Fibroblast of the aortic adventitia (primary cell): Measurements from ENCODE around the gene MAGEA9. TPM values are rescaled to one million over a fixed set of nuclear protein-coding genes. Genes with fewer than 3 reads are reported as not detected.
"Not testable (repeated sequence)": the region's sequence is repeated elsewhere in the genome, so short reads cannot be mapped to it uniquely, and the experiment has no call there.

ENCODE experiments used
- DNase-seq: peaks from one replicate; pipeline ENCODE4 v3.0.0-alpha.2; 2010; ENCODE audit warnings: low read depth
- H3K4me3 ChIP-seq: 2 replicates; pipeline ENCODE4 v1.5.1; 2011; ENCODE audit warnings: low read depth, mild to moderate bottlenecking, control low read depth, low read length, moderate library complexity
- total RNA-seq: library from RNA; depleted of rRNA; stranded (reverse); fragments of >200 nt; gene quantifications from 2 replicates; pipeline ENCODE4 v1.2.3, GENCODE V29; 2012; ENCODE audit warnings: low replicate concordance
- TF ChIP-seq, protein P1 (sequence below): IDR thresholded peaks from 2 replicates; pipeline ENCODE4 v1.5.1; 2011; ENCODE audit warnings: mild to moderate bottlenecking, low read length, control low read depth, inconsistent platforms; ENCODE audit not compliant: insufficient read depth

The MAGEA9 gene
- not detected in 2 replicates for total RNA-seq

GRCh38 chrX:149781727-149782126 is at the start of gene MAGEA9:
MAGEA9 (plus strand) TSS chrX:149781930; CDS start chrX:149786211, 4,281 bp downstream.
- H3K4me3 ChIP-seq, DNase-seq: not testable (repeated sequence)

- DNase-seq, H3K4me3 ChIP-seq: not testable (repeated sequence)
These were observed 39.5 kb upstream of the MAGEA9 start for GRCh38 chrX:149742269-149742668.

DNA sequence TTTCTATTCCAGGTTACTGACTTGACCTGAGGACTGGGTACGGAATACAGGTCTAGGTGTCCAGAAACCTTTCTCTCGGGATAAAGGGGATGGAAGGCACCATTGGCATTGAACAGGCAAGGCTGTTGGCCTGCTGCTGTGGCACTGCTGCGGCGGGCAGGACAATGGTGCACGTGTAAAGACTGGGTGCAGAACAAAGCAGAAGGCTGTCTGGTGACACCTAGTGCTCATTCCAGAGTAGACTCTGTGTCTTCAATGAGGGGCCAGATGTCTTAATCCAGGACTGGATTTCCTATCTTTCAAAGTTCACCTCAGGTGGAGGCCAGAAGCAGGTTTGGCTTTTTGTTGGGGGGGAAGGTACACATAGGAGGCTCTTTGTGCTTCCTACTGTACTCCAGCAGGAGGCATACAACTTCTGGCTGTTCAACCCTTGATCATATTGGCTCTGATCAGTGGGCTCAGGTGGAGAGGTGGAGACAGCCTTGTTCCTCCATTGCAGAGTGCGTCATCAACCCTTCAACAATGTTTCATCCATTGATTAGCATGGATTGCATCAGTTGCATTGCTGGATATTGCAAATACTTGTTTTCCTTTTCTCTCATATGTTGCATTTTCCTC is 35.2 kb upstream of the MAGEA9 start:
- not testable (repeated sequence) for DNase-seq, H3K4me3 ChIP-seq

GRCh38 chrX:149757206-149758067 is 24.3 kb upstream of the MAGEA9 start:
- no peak overlapping the region for H3K4me3 ChIP-seq
- TF ChIP-seq, protein P1, sequence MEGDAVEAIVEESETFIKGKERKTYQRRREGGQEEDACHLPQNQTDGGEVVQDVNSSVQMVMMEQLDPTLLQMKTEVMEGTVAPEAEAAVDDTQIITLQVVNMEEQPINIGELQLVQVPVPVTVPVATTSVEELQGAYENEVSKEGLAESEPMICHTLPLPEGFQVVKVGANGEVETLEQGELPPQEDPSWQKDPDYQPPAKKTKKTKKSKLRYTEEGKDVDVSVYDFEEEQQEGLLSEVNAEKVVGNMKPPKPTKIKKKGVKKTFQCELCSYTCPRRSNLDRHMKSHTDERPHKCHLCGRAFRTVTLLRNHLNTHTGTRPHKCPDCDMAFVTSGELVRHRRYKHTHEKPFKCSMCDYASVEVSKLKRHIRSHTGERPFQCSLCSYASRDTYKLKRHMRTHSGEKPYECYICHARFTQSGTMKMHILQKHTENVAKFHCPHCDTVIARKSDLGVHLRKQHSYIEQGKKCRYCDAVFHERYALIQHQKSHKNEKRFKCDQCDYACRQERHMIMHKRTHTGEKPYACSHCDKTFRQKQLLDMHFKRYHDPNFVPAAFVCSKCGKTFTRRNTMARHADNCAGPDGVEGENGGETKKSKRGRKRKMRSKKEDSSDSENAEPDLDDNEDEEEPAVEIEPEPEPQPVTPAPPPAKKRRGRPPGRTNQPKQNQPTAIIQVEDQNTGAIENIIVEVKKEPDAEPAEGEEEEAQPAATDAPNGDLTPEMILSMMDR, result no peak
- DNase-seq, result no peak

DNA sequence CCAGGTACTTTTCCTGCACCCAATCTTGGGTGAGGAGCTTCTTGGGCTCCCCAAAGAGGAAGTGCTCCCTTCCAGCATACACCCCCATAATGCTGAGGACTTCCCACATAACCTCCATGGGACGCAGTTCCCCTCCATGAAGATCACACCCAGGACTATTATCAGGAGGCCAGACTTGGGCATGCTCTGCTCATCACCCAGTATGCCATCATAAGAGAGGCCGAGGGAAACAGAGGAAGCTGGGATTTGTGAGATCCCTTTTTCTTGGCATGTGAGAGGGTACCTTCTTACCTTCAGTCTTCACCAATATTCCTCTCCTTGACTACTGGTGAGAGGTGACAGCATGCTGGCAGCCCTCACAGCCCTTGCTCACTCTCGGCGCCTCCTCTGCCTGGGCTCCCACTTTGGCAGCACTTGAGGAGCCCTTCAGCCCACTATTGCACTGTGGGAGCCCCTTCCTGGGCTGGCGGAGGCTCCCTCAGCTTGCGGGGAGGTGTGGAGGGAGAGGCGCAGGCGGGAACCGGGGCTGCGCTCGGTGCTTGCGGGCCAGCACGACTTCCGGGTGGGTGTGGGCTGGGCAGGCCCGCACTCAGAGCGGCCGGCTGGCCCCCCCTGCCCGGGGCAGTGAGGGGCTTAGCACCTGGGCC is 23.5 kb upstream of the MAGEA9 start:
- TF ChIP-seq, protein P1, result no peak
- no peak for DNase-seq
- H3K4me3 ChIP-seq, result no peak overlapping the region

DNA sequence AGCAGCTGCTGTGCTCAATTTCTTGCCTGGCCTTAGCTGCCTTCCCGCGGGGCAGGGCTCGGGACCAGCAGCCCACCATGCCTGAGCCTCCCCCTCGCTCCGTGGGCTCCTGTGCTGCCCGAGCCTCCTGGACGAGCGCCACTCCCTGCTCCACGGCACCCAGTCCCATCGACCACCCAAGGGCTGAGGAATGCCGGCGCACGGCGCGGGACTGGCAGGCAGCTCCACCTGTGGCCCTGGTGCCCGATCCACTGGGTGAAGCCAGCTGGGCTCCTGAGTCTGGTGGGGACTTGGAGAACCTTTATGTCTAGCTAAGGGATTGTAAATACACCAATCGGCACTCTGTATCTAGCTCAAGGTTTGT is 23.0 kb upstream of the MAGEA9 start:
- H3K4me3 ChIP-seq, DNase-seq: not testable (repeated sequence)

DNA sequence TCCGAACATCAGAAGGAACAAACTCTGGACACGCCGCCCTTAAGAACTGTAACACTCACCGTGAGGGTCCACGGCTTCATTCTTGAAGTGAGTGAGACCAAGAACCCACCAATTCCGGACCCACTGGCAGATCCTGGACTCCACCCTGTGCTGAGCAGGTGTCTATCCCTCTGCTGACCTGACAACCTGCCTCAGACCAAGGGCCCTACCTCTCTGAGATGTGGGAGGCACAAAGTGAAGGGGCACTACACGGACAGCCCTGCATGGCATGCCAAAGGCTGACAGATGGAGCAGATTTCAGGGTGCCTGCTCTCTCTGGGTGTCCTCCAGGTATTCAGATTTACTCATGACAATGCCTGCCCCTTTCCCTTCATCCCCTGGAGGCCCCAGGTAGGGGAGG is 21.9 kb upstream of the MAGEA9 start:
- no peak for DNase-seq
- TF ChIP-seq, protein P1, result no peak
- H3K4me3 ChIP-seq, result no peak overlapping the region

- DNase-seq, result no peak
- no peak overlapping the region for H3K4me3 ChIP-seq
- TF ChIP-seq, protein P1, result no peak
These were observed 20.8 kb upstream of the MAGEA9 start for GRCh38 chrX:149760965-149761364.

DNA sequence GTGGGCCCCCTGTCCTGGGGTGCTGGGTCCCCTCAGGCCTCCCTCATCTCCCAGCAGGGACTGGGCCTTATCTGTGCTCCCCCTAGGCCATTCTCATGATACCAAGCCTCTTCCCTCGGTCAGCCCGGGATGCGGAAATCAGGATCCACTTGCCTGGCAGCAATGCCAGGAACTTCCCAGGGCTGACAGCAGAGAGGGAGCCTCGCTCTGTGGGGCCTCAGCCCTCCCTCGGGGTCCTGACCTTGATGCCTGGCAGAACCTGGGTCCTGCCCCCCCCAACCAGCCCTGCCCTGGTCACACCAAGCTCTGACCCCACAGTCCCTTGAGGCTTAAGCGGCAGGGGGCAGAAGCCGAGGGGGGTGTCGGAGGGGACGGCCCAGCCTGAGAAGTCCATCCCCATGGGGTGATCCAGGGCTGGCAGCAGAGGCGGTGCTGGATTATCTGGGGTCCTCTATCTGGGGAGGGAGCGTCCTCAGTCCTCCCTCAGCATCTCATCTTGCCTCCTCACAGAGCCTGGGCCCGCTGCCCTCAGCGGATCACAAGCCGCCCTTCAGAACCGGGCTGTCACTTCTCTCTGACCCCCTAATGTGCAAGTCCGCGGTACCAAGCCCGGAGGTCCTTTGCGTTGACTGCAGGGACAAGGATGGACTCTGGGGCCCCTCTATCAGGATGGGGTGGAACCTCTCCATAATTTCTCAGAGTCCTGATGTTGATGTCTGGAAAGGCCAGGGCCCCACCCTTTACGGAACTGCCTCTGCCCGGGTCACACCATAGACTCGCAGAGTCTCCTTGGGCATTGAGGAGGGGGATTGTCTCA is 19.7 kb upstream of the MAGEA9 start:
- DNase-seq, H3K4me3 ChIP-seq: not testable (repeated sequence)
